HG03457 (cell line): Measurements from ENCODE around the gene ATL1.

ENCODE experiments used
- ATAC-seq: cut with Tn5 transposase; IDR thresholded peaks from one replicate; pipeline ENCODE4 v1.9.1; 2021; ENCODE audit warnings: moderate number of reproducible peaks; ENCODE audit not compliant: unreplicated experiment

Gene ATL1

GRCh38 chr14:50559990-50560930 lies at the start of gene ATL1:
ATL1 (plus strand) TSS chr14:50560145; CDS start chr14:50560266, 121 bp downstream.
- no peak for ATAC-seq

- ATAC-seq = no peak
These were observed 49.8 kb upstream of the ATL1 start for GRCh38 chr14:50510157-50510556.

- ATAC-seq = no peak
These were observed 47.5 kb upstream of the ATL1 start for GRCh38 chr14:50512463-50512862.

- ATAC-seq = no peak
These were observed 43.9 kb upstream of the ATL1 start for GRCh38 chr14:50516091-50516490.

GRCh38 chr14:50520947-50521815 lies 38.8 kb upstream of the ATL1 start:
- ATAC-seq = peak; percentile 54

- peak; percentile 51 for ATAC-seq
These were observed 38.0 kb upstream of the ATL1 start for GRCh38 chr14:50521912-50522341.

GRCh38 chr14:50523271-50524041 lies 36.5 kb upstream of the ATL1 start:
- ATAC-seq = no peak

- no peak for ATAC-seq
These were observed 35.9 kb upstream of the ATL1 start for GRCh38 chr14:50524060-50524459.

GRCh38 chr14:50524731-50525515 lies 35.0 kb upstream of the ATL1 start:
- ATAC-seq = no peak

GRCh38 chr14:50528000-50528399 lies 31.9 kb upstream of the ATL1 start:
- no peak for ATAC-seq

- no peak for ATAC-seq
These were observed 30.4 kb upstream of the ATL1 start for GRCh38 chr14:50529288-50530179.

GRCh38 chr14:50530358-50530757 lies 29.6 kb upstream of the ATL1 start:
- ATAC-seq = no peak

- ATAC-seq = no peak
These were observed 29.1 kb upstream of the ATL1 start for GRCh38 chr14:50530794-50531365.

- ATAC-seq = peak; percentile 10
These were observed 28.1 kb upstream of the ATL1 start for GRCh38 chr14:50531595-50532501.

- ATAC-seq = peak; percentile 89
These were observed 27.3 kb upstream of the ATL1 start, which contains the start of gene MAP4K5 for GRCh38 chr14:50532502-50533240. MAP4K5 (minus strand) TSS chr14:50532569; CDS start chr14:50532049, 520 bp downstream.

GRCh38 chr14:50533241-50533705 lies 26.7 kb upstream of the ATL1 start:
- no peak for ATAC-seq

- ATAC-seq = no peak
These were observed 26.1 kb upstream of the ATL1 start for GRCh38 chr14:50533806-50534205.
